Measurements from ENCODE around the gene ZDHHC1. TPM values are rescaled to one million over a fixed set of nuclear protein-coding genes. Genes with fewer than 3 reads are reported as not detected.

Gene ZDHHC1
- total and polyA plus RNA-seq, 4 donors: 0.33 to 1.6 (median 1.1) TPM

- H3K27ac ChIP-seq (ENCODE audit: low read depth in 1 of 2, low read length in 2 of 2): no peak overlapping the region
- H3K4me1 ChIP-seq (ENCODE audit: control insufficient read depth in 4 of 4, insufficient read depth in 4 of 4, low read length in 3 of 4): peaks cover 3 to 26% (median 23%) of the 10 kb centered on the region in 4 donors
- DNase-seq (ENCODE audit: low spot score): no peak
- H3K9me3 ChIP-seq (ENCODE audit: control insufficient read depth in 4 of 4, low read length in 3 of 4): no peaks in the 10 kb centered on the region
- no peak for TF ChIP-seq REST (IDR thresholded peaks at IDR 0.05)
- no peak for TF ChIP-seq ZBTB33 (IDR thresholded peaks at IDR 0.05)
- TF ChIP-seq HNF4G (IDR thresholded peaks at IDR 0.05): no peak
- TF ChIP-seq RXRA (IDR thresholded peaks at IDR 0.05): no peak
- TF ChIP-seq, protein P1, sequence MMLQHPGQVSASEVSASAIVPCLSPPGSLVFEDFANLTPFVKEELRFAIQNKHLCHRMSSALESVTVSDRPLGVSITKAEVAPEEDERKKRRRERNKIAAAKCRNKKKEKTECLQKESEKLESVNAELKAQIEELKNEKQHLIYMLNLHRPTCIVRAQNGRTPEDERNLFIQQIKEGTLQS (IDR thresholded peaks at IDR 0.05): no peak
- no peak for TF ChIP-seq CTCF (IDR thresholded peaks at IDR 0.05; ENCODE audit: low read depth, low read length, missing input control)
- no peak for TF ChIP-seq FOXA2 (IDR thresholded peaks at IDR 0.05)
- TF ChIP-seq TAF1 (conservative IDR thresholded peaks at IDR 0.05): no peak
- TF ChIP-seq EGR1 (IDR thresholded peaks at IDR 0.05; ENCODE audit: low read depth in 2 of 2): no peak
- no peak for TF ChIP-seq FOXA1 (IDR thresholded peaks at IDR 0.05)
- TF ChIP-seq SP1 (IDR thresholded peaks at IDR 0.05): no peak
- TF ChIP-seq YY1 (IDR thresholded peaks at IDR 0.05): no peak
- no peak overlapping the region for H3K4me3 ChIP-seq (ENCODE audit: low read depth in 1 of 3, low read length in 3 of 3)
- no peaks in the 10 kb centered on the region for H3K36me3 ChIP-seq (ENCODE audit: control insufficient read depth in 4 of 4, insufficient read depth in 3 of 4, low read depth in 1 of 4, low read length in 3 of 4)
- WGBS: 77% methylated on average over 7 of the region's 7 CpGs
- H3K9ac ChIP-seq (ENCODE audit: low read depth in 1 of 2, low read length in 2 of 2): no peak overlapping the region
- H3K27me3 ChIP-seq (ENCODE audit: control insufficient read depth in 4 of 4, insufficient read depth in 4 of 4, low read length in 3 of 4): peaks cover 0 to 4% (median 0%) of the 10 kb centered on the region in 4 donors
These were observed 9.7 kb upstream of the ZDHHC1 start for GRCh38 chr16:67426022-67426421.

DNA sequence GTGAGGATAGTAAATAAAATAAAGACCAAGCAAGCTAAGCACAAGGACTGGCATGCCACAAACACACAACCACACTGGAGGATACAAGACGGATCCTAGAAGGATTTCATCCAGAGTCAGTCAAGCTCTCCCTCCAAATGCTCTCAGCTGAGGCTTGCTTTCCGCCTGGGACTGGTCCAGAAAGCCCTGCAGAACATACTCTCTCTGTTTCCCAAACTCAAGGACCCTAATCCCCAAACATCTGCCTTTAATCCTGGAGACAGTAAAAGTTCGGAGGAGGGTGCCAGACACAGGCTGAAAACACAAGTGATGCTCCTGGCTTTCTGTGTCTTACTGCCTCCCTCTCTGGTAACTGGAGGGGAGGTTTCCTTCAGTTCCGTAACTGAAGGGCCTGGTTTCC is 9.3 kb upstream of the ZDHHC1 start:
- no peak overlapping the region for H3K4me3 ChIP-seq (ENCODE audit: low read depth in 1 of 3, low read length in 3 of 3)
- no peak for DNase-seq (ENCODE audit: low spot score)
- H3K9me3 ChIP-seq (ENCODE audit: control insufficient read depth in 4 of 4, low read length in 3 of 4): no peaks in the 10 kb centered on the region
- H3K27ac ChIP-seq (ENCODE audit: low read depth in 1 of 2, low read length in 2 of 2): no peak overlapping the region
- peaks cover 3 to 25% (median 23%) of the 10 kb centered on the region in 4 donors for H3K4me1 ChIP-seq (ENCODE audit: control insufficient read depth in 4 of 4, insufficient read depth in 4 of 4, low read length in 3 of 4)
- H3K9ac ChIP-seq (ENCODE audit: low read depth in 1 of 2, low read length in 2 of 2): no peak overlapping the region
- 68% methylated on average over 4 of the region's 4 CpGs for WGBS
- H3K36me3 ChIP-seq (ENCODE audit: control insufficient read depth in 4 of 4, insufficient read depth in 3 of 4, low read depth in 1 of 4, low read length in 3 of 4): no peaks in the 10 kb centered on the region
- H3K27me3 ChIP-seq (ENCODE audit: control insufficient read depth in 4 of 4, insufficient read depth in 4 of 4, low read length in 3 of 4): peaks cover 0 to 4% (median 0%) of the 10 kb centered on the region in 4 donors
- TF ChIP-seq REST (IDR thresholded peaks at IDR 0.05) (no peak), EGR1 (IDR thresholded peaks at IDR 0.05; ENCODE audit: low read depth in 2 of 2) (no peak), YY1 (IDR thresholded peaks at IDR 0.05) (no peak), ZBTB33 (IDR thresholded peaks at IDR 0.05) (no peak), NR2F2 (IDR thresholded peaks at IDR 0.05) (no peak), FOXA1 (IDR thresholded peaks at IDR 0.05) (no peak), HNF4G (IDR thresholded peaks at IDR 0.05) (no peak), TAF1 (conservative IDR thresholded peaks at IDR 0.05) (no peak), CTCF (IDR thresholded peaks at IDR 0.05; ENCODE audit: low read depth, low read length, missing input control) (no peak), FOXA2 (IDR thresholded peaks at IDR 0.05) (no peak), HNF4A (conservative IDR thresholded peaks at IDR 0.05) (no peak)
- TF ChIP-seq, protein P1 (IDR thresholded peaks at IDR 0.05): no peak
